Stimulated activated CD8-positive, alpha-beta memory T cell treated with anti-CD3 and anti-CD28 coated beads, Interleukin-15, amount 100 ng/mL, for 1 hour (primary cell): ENCODE results near the gene CTNND2.

Experiments
- DNase-seq: peaks from one replicate; pipeline ENCODE4 v3.0.0-alpha.2; 2020; ENCODE audit warnings: low read depth

CTNND2 gene

GRCh38 chr5:11780641-11781345 lies 123.5 kb downstream of the CTNND2 start:
- no peak for DNase-seq

- no peak for DNase-seq
Measured at GRCh38 chr5:11777096-11777495, 127.2 kb downstream of the CTNND2 start.

- DNase-seq, result no peak
Measured at GRCh38 chr5:11770310-11770709, 133.9 kb downstream of the CTNND2 start.

GRCh38 chr5:11760934-11761603 lies 143.2 kb downstream of the CTNND2 start:
- DNase-seq, result no peak

- DNase-seq, result no peak
Measured at GRCh38 chr5:11758321-11758720, 145.9 kb downstream of the CTNND2 start.

GRCh38 chr5:11757661-11758060 lies 146.6 kb downstream of the CTNND2 start:
- DNase-seq, result no peak

GRCh38 chr5:11737010-11737409 lies 167.2 kb downstream of the CTNND2 start:
- DNase-seq, result no peak

- no peak for DNase-seq
Measured at GRCh38 chr5:11734369-11734768, 169.9 kb downstream of the CTNND2 start.

- no peak for DNase-seq
Measured at GRCh38 chr5:11733840-11734192, 170.4 kb downstream of the CTNND2 start.

GRCh38 chr5:11733185-11733839 lies 170.9 kb downstream of the CTNND2 start:
- no peak for DNase-seq

- DNase-seq, result no peak
Measured at GRCh38 chr5:11724940-11725339, 179.3 kb downstream of the CTNND2 start.

- DNase-seq, result no peak
Measured at GRCh38 chr5:11719888-11720481, 184.3 kb downstream of the CTNND2 start.

- DNase-seq, result no peak
Measured at GRCh38 chr5:11715461-11716196, 188.6 kb downstream of the CTNND2 start.

- DNase-seq, result no peak
Measured at GRCh38 chr5:11711932-11712331, 192.3 kb downstream of the CTNND2 start.

GRCh38 chr5:11709021-11709420 lies 195.2 kb downstream of the CTNND2 start:
- DNase-seq, result no peak

- no peak for DNase-seq
Measured at GRCh38 chr5:11704916-11705315, 199.3 kb downstream of the CTNND2 start.

GRCh38 chr5:11700391-11700790 lies 203.9 kb downstream of the CTNND2 start:
- no peak for DNase-seq

- DNase-seq, result no peak
Measured at GRCh38 chr5:11692636-11693035, 211.6 kb downstream of the CTNND2 start.

- no peak for DNase-seq
Measured at GRCh38 chr5:11687498-11687897, 216.7 kb downstream of the CTNND2 start.

- DNase-seq, result no peak
Measured at GRCh38 chr5:11684607-11685006, 219.6 kb downstream of the CTNND2 start.

GRCh38 chr5:11683666-11684065 lies 220.6 kb downstream of the CTNND2 start:
- no peak for DNase-seq

- no peak for DNase-seq
Measured at GRCh38 chr5:11681796-11682195, 222.4 kb downstream of the CTNND2 start.
